Activated T-helper 1 cell treated with Interleukin-2 at 50 U/mL for 16 hours (primary cell): ENCODE results near the gene SVBP.
"Not testable (repeated sequence)": the region's sequence is repeated elsewhere in the genome, so short reads cannot be mapped to it uniquely, and the experiment has no call there.

Experiments used
- DNase-seq: peaks from one replicate; pipeline ENCODE4 v3.0.0-alpha.2; 2020; ENCODE audit warnings: low read depth

SVBP gene

GRCh38 chr1:42841440-42842147 is 24.4 kb upstream of the SVBP start:
- no peak for DNase-seq

- DNase-seq = no peak
Measured at GRCh38 chr1:42841010-42841409, 23.8 kb upstream of the SVBP start.

- no peak for DNase-seq
Measured at GRCh38 chr1:42838482-42839190, 21.4 kb upstream of the SVBP start.

- DNase-seq = no peak
Measured at GRCh38 chr1:42837709-42838108, 20.5 kb upstream of the SVBP start.

GRCh38 chr1:42835422-42835821 is 18.2 kb upstream of the SVBP start:
- DNase-seq = no peak

- no peak for DNase-seq
Measured at GRCh38 chr1:42834803-42835202, 17.6 kb upstream of the SVBP start.

- no peak for DNase-seq
Measured at GRCh38 chr1:42833981-42834380, 16.8 kb upstream of the SVBP start.

- DNase-seq = no peak
Measured at GRCh38 chr1:42832641-42833240, 15.5 kb upstream of the SVBP start.

GRCh38 chr1:42831273-42831672 is 14.1 kb upstream of the SVBP start:
- no peak for DNase-seq

- DNase-seq = no peak
Measured at GRCh38 chr1:42830631-42831030, 13.4 kb upstream of the SVBP start.

- no peak for DNase-seq
Measured at GRCh38 chr1:42825036-42825851, 8.0 kb upstream of the SVBP start.

- DNase-seq = no peak
Measured at GRCh38 chr1:42824481-42825035, 7.4 kb upstream of the SVBP start.

GRCh38 chr1:42822800-42823392 is 5.7 kb upstream of the SVBP start:
- DNase-seq = no peak

- DNase-seq = no peak
Measured at GRCh38 chr1:42821690-42822089, 4.5 kb upstream of the SVBP start.

- no peak for DNase-seq
Measured at GRCh38 chr1:42820813-42821212, 3.6 kb upstream of the SVBP start.

GRCh38 chr1:42817976-42818375 is 779 bp upstream of the SVBP start:
- DNase-seq = no peak

GRCh38 chr1:42817440-42817767 is 207 bp upstream of the SVBP start:
- DNase-seq = no peak

GRCh38 chr1:42815941-42816584 is 1.1 kb downstream of the SVBP start:
- DNase-seq = no peak

GRCh38 chr1:42814815-42815214 is 2.4 kb downstream of the SVBP start:
- DNase-seq = not testable (repeated sequence)

GRCh38 chr1:42807056-42807668 is 10.0 kb downstream of the SVBP start:
- no peak for DNase-seq

GRCh38 chr1:42806593-42806992 is 10.6 kb downstream of the SVBP start:
- DNase-seq = no peak
